LoVo (cell line): ENCODE results near the gene C20orf202.

Experiments used
- DNase-seq: peaks from one replicate; pipeline ENCODE4 v3.0.0-alpha.2; 2016; ENCODE audit warnings: low spot score

C20orf202 gene

DNA sequence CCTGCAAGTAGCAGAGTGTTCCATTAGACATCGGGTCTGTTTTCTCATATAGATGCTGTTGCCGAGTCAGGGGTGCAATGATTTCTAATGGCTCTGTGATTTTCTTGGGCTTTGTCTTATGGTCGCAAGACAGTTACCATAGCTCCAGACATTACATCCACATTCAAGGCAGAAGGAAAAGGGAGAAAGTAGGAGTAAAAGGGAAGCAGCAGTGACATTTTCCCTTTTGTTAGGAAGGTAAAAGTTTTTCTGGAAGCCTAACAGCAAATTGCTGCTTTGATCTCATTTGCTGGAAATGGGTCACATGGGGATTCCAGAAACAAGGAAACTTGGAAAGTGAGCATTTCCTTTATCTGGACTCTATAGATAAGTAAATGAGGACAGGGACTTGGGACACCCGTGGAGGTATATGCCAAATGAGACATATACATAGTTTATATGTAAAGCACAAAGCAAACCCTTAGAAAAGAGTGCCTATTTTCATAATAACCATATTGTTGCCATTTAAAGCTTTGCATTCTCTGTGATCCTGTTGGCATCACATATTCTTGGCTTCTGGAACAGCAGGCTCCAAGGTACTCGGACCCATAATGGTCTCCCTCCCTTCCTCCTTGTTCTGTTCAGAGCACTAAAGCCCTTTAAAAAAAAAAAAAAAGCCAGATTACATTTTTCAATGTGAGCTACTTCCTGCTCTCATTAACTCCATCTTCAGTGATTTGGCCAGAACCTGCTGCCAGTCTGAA is at the start of gene C20orf202:
Gene C20orf202 (plus strand): TSS at position 693 of the 743 bp plus-strand sequence. CDS start 132 bp downstream, outside the sequence.
- no peak for DNase-seq

DNA sequence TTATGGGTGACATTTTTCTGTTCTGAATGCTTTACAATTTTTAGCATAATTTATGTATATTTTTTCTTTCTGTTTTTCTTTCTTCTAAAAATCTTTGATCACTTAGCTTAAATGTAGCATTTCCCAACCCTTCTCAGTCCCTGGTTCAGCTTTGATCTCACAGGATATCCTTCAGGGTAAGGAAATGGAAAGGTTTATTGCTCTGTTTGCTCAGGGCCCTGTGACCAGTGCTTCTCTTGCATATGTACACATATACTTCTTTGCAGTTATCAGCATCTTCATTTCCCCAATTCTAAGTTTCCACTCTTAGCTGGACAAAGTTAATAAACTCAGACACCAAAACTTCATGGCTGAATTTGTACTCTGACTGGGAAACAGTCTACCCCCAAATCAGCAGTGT is 49.0 kb upstream of the C20orf202 start:
- DNase-seq: no peak

DNA sequence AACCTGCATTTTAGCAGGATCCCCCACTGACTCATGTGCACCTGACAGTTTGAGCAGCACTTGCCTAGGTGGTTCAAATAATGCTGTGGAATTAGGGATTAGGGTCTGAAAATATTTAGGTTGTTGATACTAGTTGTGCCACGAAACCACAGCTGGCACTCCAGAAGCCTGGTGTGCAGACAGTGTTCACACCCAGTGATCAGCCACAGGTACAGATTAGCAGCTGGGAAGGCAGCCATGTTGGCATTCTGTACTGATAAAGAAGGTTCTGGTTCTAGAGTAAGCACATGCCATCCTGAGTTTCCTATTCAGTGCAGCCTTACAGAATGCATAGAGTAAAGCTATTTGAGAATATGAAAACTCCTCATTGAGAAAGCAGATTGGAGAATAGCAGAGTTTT is 48.6 kb upstream of the C20orf202 start:
- no peak for DNase-seq

DNA sequence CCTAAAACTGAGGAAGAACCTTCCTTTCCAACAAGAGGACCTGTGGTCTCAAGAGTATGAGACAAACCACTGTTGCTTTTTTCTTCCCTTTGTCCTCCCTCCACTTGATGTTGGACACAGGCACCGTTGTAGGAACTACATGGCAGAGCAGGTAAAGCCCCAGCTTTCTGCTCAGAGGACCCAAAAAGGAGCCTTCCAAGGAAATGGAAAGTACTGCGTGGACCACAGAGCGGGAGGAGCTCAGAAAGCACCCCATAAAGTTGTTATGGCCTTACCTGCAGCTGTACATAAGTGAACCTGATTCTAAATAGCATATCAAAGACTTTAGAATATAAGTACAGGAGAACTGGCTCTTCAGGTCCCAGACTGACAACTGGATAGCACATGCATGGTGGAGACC is 47.9 kb upstream of the C20orf202 start:
- no peak for DNase-seq

DNA sequence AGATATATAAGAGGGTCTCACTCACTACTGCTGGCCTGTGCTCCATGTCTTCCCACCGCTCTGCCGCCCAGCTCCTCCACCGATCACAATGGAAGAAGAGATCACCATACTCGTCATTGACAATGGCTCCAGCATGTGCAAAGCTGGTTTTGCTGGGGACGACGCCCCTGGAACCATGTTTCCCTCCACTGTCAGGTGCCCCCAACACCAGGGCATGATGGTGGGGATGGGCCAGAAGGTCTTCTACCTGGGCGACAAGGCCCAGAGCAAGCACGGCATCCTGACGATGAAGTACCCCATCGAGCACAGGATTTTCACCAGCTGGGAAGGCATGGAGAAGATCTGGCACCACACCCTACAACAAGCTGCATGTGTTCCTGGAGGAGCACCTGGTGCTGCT is 42.8 kb upstream of the C20orf202 start:
- DNase-seq: no peak

DNA sequence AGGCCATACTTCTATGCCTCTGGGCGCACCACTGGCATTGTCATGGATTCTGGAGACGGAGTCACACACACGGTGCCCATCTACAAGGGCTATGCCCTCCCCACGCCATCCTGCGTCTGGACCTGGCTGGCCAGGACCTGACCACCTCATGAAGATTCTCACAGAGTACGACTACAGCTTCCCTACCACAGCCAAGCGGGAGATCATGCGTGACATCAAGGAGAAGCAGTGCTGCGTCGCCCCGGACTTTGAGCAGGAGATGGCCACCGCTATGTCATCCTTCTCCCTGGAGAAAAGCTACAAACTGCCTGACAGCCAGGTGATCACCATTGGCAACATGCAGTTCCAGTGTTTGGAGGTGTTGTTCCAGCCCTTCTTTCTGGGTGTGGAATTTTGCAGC is 42.3 kb upstream of the C20orf202 start:
- no peak for DNase-seq

DNA sequence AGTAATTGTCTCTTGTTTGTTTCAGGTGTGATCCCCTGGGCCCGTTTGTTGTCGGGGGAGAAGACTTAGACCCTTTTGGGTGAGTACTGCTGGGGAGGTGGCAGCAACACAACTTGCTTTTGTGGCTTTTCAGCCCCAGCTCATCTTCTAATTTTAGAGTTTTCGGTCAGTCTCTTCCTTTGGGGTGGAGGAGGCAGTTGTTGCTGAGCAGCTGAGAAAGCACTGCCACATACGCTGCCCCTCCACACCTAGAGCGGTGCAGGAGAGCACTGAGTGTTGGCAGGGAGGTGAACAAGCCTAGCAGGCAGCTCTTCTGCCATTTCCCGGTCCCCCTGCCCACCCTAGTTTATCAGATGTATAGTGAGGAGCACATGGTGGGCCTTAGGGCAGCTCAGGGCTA is 40.1 kb upstream of the C20orf202 start:
- no peak for DNase-seq

DNA sequence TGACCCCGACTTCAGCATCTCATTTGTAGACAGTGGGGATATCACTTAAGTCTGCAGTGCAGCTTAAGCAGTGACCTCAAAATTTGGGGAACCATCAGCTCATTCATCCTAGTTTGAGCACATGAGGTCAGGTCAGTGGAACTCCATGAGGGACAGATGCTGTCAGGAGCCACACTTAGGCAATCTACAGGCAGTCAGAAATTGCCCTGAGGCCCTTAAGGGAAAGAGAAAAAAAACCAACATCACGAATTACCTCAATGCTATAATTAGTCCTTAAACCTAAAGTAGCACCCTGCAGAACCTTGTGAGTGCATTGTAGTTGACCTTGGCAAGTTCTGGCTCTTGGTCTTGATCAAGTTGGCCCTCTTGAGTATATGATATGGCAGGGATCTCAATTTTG is 39.6 kb upstream of the C20orf202 start:
- no peak for DNase-seq

DNA sequence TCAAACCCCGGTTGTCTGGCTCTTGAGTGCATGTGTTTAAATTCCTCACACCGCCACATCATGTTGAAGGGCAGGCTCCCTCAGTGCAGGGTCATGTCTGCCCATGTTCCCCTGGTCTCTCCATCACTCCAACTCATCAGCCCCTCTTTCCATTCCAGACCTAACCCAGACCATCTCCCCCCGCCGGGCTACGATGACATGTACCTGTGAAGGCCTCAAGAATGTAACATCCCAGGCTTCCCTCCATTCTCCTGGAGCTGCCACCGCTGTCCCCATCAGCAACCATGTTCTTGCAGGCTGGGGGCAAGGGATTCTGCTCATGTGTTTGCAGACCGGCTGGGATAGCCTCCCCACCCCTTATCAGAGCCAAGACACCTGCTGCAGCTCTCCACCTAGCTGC is 38.4 kb upstream of the C20orf202 start:
- DNase-seq: no peak

DNA sequence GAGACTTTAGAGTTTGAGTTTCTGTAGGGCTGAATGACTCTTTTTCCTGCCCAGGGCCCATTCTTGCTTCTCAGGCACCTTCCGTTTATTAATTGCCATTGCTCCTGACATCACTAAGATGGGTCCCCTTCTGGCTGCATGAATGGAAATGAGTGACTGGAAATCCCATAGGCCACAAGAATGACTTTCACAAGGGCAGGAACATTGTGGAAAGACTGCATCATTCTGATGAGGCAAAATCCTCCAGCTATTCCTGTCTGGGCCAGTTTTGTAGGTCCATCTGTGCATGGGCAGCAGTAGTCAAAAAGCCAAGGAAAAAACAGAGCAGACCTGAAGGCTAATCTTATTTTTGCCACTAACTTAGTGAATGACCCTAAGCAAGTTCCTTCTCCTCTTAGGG is 37.7 kb upstream of the C20orf202 start:
- DNase-seq: no peak

DNA sequence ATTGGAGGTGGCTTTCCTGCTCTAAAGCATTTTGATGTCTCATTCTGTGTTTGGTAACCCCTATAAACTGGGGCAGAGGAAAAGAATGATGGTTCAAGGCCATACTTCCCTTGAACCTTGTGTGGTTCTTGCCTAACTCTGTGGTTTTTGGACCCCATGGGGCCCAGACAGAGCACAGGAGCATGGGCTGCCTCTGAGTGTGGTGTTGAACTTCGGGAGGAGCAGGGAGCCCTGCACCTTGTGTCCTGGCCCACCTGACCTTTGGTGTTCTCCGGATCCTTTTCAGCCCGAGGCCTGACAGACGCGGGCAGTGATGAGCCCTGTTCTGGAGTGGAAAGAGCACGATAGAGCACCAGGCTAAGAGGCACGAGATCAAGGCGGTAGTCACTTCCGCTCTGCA is 37.3 kb upstream of the C20orf202 start:
- DNase-seq: no peak

DNA sequence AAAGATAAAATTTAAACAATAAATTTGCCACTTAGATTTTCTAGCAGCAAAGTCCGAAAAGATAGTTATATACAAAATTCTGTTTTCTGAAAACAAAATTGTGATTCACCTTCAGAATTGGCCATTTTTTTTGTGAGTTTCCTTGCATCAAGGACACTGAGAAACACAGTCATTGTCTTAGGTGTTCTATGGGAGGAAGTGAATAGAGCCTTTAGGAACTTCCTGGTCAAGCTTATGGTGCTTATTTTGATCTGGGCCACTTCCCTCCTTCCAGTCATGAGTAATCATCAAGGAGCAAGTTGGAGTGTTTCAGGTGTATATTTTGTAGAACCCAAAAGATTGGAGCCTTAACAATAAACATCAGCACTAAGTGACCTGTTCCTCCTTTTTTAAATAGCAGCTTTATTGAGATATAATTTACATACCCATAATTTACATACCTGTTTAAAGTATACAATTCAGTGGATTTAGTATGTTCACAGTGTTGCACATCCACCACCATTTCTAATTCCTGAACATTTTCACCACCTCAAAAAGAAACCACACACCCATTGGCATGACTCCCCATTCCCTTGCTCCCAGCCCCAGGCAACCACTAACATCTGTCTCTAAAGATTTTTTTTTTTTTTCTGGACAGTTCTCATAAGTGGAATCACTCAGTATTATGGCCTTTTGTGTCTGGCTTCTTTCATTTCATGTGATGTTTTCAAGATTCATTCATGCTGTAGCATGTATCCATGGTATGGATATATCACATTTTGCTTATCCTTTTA is 36.1 kb upstream of the C20orf202 start:
- DNase-seq: no peak

DNA sequence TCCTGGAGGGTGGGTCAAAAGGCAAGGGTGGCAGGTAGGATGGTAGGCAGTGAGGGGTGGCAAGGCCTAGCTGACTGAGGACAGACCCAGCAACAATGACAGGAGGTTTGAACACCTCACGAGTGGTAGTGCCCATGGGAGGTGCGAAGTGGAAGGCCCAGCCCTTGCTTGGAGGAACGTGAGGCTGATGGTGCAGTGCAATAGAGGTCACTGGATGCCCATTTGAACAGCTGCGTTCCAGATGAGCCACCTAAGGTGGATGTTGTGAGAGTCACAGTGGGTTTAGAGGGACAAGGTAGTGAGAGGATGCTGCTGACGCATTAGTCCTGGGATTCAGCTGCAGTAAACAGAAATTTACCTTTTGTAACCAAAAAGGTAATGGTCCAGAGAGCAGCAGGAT is 34.0 kb upstream of the C20orf202 start:
- DNase-seq: no peak

DNA sequence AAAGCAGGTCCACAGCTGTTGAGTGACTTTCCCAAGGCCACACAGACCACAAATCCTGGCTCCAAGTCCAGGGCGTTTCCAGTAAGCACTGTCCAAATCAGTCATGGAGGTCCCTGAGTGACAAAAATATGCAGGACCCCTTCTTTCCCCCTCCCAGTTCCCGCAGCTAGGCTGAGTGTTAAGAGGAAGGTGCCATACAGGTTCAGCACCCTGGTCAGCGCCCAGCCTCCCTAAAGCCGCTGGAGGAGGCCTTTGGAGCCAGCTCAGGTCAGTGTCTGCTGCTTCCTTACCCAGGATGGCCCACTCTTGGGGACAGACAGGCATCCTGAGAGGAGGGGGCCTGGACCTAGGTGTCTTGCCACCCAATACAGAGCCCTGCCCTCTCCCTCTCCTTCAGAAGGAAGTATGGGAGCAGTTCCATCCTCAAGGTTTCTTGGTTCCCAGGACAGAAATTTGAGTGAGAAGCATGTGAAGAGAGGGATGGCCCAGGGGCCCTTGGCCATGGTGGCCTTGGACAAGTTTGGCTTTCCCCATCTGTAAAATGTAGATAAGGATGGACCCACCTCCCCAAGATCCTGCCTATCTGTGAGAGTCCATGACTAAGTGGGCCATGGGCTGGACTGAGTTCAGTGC is 31.7 kb upstream of the C20orf202 start:
- no peak for DNase-seq

DNA sequence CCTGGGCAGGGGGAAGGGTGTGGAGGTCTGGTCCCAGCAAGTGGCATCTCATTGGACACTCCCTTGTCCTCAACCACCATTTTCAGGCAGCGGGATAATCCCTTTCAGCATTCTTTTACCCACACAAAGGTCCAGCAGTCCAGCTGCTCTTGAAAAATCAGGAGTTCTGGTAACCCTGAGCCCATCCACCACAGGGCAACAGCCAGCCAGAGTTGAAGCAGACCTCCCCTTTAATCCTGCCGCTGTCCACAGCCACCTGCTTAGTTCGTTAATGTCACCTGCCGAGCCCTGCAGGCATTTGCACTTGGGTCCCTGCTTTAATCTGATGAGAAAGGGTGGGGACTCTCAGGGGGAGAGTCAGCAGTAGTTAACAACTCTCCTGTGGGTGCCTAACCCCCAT is 29.6 kb upstream of the C20orf202 start:
- DNase-seq: no peak

DNA sequence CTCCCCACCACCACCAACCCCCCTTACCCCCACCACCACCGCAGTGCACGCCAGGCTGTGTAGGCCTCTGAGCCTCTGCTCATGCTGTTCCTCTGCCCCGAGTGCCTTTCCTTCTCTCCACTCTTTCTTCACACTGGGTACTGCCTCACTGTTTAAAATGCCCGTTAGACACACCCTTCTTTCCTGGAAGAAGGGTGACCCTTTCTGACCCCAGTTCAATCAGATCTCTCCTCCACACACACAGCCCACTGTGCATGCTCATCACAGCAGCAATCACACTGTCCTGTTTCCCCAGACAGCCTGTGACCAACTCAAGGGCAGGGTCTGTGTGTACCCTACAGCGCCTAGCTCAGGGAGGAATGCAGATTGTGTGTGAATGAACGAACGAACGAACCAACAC is 28.5 kb upstream of the C20orf202 start:
- no peak for DNase-seq

DNA sequence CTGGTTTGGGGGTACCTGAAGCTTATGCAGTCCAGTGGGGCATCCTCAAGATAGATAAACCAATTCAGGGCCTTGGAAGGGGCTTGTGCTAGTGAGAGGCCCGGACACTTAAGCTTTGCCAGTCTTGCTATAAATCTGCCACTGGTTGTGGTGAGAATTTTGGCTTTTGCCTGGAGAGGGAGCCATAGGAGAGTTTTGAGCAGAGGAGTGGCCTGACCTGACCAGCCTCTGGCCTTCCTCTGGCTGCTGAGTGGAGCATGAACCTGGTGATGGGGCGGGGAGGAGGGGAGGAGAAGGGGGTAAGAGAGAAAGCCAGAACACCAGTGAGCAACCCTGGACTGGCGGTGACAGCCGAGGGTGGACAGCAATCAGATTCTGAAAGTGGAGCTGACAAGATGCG is 25.6 kb upstream of the C20orf202 start:
- DNase-seq: no peak

DNA sequence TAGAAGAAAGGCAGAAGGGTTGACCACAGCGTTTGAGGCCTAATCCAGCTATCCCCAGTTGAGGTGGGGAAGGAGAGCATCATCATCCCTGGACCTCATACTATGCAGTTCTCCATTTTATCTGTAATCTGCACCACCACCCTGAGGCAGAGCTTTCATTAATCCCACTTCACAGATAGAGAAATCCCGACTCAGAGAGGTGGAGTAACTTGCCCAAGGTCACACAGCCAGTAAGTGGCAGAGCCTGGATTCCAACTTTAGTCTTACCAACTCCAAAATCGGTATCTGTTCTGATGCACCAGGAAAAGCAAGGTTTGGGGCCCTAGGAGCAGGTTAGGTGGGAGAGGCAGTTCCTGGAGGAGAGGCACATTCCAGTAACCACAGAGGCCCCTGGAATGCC is 25.2 kb upstream of the C20orf202 start:
- no peak for DNase-seq

DNA sequence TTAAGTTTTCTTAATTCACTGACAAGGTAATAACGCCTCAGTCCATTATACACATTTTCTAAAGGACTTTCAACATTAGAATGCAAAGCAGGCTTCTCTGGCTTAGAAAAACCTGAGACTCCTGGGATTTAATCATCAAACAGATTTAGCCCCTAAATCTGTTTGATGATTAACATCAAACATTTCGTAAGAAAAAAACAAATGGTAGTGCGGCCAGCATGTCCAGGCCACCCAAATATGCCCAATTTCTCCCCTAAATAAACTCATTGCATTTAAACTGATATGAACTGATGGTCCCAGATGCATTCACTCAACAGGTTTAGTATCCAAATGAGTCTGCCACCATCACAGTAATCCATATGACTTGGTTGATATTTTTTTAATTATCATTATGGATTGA is 24.6 kb upstream of the C20orf202 start:
- no peak for DNase-seq

DNA sequence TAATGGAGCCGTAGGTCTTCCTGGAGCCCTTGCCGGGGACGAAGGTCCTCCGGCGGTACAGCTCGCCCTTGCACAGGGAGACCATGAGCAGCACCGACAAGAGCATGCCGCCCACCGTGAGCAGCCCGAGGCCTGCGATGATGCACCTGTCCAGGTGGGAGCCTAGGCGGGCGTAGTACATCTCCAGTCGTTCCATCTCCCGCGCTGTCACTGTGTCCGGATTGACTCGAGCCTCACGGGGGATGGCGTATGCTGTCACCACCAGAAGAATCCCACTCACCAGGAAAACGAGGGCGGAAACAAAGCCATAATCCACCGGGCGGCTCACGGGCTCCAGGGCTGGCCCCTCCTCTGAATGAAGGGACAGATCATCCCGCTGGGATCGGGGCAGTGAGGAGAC is 22.3 kb upstream of the C20orf202 start:
- DNase-seq: no peak

DNA sequence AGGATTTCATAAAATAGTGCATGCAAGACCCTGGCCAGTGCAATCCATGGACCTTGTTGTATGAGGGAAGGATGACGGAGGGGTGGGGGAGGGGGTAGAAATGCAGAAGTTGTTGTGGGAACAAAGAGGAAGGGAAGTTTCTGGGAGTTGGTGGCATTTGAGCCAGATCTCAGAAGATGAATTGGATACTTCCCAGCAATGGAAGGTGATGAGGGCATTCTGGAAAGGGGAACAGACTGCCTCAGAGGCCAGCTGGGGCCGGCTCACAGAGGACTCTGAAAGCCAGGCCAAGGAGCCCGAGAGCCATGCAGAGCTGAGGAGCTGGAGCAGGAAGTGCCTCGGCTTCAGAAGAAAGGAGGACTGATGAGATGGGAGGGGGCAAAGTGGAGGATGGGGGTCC is 21.1 kb upstream of the C20orf202 start:
- DNase-seq: no peak

DNA sequence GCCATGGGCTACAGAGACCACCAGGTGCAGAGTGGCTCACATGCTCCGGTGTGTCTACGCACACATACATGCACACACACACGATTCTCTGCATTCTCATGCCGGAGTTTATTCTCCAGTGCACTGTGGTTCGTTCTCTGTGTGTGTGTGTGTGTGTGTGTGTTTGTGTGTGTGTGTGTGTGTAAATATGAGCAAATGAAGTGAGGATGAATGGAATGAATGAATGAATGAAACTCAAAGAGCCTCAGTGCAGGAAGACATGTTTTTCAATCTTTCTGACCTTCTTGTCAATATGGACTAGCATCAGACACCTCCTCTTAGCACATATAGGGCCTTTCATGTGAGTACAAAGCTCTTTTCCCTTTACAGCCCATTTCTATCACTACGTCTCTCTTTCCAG is 20.1 kb upstream of the C20orf202 start:
- no peak for DNase-seq

DNA sequence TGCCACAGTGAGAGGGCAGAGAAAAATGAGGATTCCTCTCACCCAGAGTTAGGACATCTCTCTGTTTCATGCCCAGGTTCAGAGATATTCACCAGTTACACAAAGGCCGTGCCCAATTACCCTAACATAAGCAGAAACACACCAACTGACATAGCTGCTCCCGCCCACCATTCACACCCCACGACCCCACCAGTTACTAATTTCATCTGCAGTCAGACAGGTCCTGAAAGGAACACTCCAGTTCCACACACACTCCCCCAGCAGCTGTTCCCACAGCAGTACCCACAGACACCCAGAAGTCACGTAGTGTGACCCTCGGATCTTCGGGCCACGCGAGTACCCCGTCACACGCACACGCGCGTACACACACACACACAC is 19.0 kb upstream of the C20orf202 start:
- DNase-seq: no peak
